Progenitor cell of endocrine pancreas (in vitro differentiated cells): Measurements from ENCODE around the gene GRIK3. TPM values are rescaled to one million over a fixed set of nuclear protein-coding genes. Genes with fewer than 3 reads are reported as not detected.

Experiments
- DNase-seq: peaks from one replicate; pipeline ENCODE4 v3.0.0; 2021; ENCODE audit warnings: low spot score; ENCODE audit not compliant: unreplicated experiment
- H3K27ac Mint-ChIP-seq: 2 replicates; pipeline ENCODE4 v1.8.0; 2021; ENCODE audit warnings: mild to moderate bottlenecking, moderate library complexity, mixed read lengths
- H3K27me3 Mint-ChIP-seq: 2 replicates; pipeline ENCODE4 v1.8.0; 2021; ENCODE audit warnings: mixed read lengths
- H3K36me3 Mint-ChIP-seq: 2 replicates; pipeline ENCODE4 v1.8.0; 2022; ENCODE audit warnings: mixed read lengths; ENCODE audit not compliant: insufficient read depth
- H3K4me1 Mint-ChIP-seq: 2 replicates; pipeline ENCODE4 v1.8.0; 2021; ENCODE audit warnings: low read depth, mixed read lengths
- H3K4me3 Mint-ChIP-seq: 2 replicates; pipeline ENCODE4 v1.8.0; 2021; ENCODE audit warnings: low read depth, mild to moderate bottlenecking, moderate library complexity, mixed read lengths
- H3K9me3 Mint-ChIP-seq: 2 replicates; pipeline ENCODE4 v1.8.0; 2021; ENCODE audit warnings: low read depth, mixed read lengths
- total RNA-seq: library from RNA; stranded (reverse); gene quantifications from 2 replicates; pipeline ENCODE4 v1.2.1, GENCODE V29; 2021
- TF ChIP-seq, protein P1 (sequence below): fragments of 200-600 bp; sonication (generic); IDR thresholded peaks from one replicate; pipeline ENCODE4 v1.5.0; 2021; ENCODE audit warnings: antibody characterized with exemption, mild to moderate bottlenecking; ENCODE audit not compliant: unreplicated experiment

The GRIK3 gene
- total RNA-seq, 1 donor from 2014 or later = 0.41 TPM

DNA sequence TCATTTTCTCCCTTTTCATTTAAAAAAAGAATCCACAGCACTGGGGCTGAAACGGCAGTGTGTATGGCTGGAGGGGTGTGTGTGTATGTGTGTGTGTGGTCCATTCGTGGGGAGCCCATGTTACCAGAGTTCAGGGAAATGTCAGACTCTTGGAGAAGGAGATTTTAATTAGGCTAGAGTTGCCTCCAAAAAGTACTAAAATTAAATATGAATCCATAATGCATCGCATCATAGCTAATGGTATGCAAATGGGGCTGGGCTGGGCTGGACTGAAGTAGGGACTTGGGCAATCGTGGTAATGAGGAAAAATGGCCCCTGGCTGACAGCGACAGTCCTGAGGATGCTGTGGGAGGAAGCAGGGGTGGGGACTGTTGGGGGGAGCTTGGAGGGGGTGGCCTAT lies 24.8 kb downstream of the GRIK3 start:
- TF ChIP-seq, protein P1, sequence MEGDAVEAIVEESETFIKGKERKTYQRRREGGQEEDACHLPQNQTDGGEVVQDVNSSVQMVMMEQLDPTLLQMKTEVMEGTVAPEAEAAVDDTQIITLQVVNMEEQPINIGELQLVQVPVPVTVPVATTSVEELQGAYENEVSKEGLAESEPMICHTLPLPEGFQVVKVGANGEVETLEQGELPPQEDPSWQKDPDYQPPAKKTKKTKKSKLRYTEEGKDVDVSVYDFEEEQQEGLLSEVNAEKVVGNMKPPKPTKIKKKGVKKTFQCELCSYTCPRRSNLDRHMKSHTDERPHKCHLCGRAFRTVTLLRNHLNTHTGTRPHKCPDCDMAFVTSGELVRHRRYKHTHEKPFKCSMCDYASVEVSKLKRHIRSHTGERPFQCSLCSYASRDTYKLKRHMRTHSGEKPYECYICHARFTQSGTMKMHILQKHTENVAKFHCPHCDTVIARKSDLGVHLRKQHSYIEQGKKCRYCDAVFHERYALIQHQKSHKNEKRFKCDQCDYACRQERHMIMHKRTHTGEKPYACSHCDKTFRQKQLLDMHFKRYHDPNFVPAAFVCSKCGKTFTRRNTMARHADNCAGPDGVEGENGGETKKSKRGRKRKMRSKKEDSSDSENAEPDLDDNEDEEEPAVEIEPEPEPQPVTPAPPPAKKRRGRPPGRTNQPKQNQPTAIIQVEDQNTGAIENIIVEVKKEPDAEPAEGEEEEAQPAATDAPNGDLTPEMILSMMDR = no peak
- H3K27ac Mint-ChIP-seq = no peak overlapping the region
- no peak for DNase-seq
- H3K9me3 Mint-ChIP-seq = no peaks in the 10 kb centered on the region
- H3K4me1 Mint-ChIP-seq = no peaks in the 10 kb centered on the region
- H3K27me3 Mint-ChIP-seq = peaks cover 29% of the 10 kb centered on the region
- H3K4me3 Mint-ChIP-seq = no peak overlapping the region
- no peaks in the 10 kb centered on the region for H3K36me3 Mint-ChIP-seq

DNA sequence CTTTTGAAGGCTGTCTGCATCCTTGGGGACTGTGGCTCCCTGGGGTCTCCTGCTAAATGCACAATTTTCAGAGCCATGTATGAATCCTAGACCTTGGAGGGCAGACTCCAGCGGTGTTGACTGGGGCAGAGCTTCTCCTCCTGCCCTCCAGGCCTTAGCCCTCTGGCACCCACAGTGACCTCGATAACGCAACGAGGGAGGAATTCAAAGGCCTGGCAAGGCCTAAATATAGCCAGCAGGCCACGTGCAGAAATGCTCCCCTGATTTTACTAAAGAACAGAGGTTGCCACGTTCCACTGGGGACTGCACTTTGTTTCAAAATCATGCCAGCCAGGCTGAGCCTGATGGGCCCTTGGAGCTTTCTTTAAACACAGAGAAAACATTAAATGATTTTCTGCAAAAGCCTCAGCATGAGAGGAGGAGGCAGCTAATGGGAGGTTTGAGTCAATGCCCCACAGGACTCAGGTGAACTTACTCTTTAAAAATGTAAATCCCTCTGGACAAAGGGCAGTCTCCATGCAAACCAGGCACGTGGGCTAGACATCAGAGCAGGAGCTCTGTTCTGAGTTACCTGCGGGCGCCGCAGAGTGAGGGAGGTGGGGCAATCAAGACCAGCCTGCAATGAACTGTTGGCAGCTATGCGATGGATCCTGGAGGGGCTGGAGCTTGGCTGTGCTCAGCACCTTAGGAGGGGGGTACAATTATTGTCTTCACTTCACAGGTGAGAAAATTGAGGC lies 28.0 kb downstream of the GRIK3 start:
- Mint-ChIP-seq H3K36me3 (no peaks in the 10 kb centered on the region), H3K27ac (no peak overlapping the region), H3K4me3 (no peak overlapping the region), H3K4me1 (no peaks in the 10 kb centered on the region), H3K9me3 (no peaks in the 10 kb centered on the region), H3K27me3 (peaks cover 34% of the 10 kb centered on the region)
- DNase-seq = no peak
- TF ChIP-seq, protein P1 = no peak

GRCh38 chr1:37002898-37003297 lies 31.4 kb downstream of the GRIK3 start:
- Mint-ChIP-seq H3K9me3 (no peaks in the 10 kb centered on the region), H3K27ac (no peak overlapping the region), H3K4me1 (no peaks in the 10 kb centered on the region), H3K36me3 (no peaks in the 10 kb centered on the region), H3K27me3 (peaks cover 39% of the 10 kb centered on the region), H3K4me3 (no peak overlapping the region)
- no peak for DNase-seq
- TF ChIP-seq, protein P1 = no peak

DNA sequence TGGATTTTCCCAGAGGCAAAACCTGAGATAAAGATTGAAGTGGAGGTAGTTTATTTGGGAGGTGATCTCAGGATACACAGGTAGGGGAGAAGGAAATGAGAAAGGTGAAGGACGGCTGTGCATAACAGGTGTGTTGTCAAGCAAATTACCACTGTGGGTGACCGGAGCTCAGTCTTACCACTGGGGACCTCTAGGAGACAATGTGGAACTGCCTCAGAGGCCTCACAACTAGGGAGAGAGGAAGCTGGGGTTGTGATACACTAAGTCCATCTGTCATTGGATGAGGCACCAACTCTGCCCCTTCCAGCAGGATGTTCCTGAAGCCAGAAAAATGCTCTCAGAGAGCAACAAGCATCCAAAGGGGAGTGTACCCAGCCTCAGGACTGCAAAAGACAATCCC lies 32.6 kb downstream of the GRIK3 start:
- Mint-ChIP-seq H3K4me1 (no peaks in the 10 kb centered on the region), H3K27ac (no peak overlapping the region), H3K9me3 (no peaks in the 10 kb centered on the region), H3K36me3 (no peaks in the 10 kb centered on the region), H3K27me3 (peaks cover 28% of the 10 kb centered on the region), H3K4me3 (no peak overlapping the region)
- DNase-seq = no peak
- TF ChIP-seq, protein P1 = no peak

DNA sequence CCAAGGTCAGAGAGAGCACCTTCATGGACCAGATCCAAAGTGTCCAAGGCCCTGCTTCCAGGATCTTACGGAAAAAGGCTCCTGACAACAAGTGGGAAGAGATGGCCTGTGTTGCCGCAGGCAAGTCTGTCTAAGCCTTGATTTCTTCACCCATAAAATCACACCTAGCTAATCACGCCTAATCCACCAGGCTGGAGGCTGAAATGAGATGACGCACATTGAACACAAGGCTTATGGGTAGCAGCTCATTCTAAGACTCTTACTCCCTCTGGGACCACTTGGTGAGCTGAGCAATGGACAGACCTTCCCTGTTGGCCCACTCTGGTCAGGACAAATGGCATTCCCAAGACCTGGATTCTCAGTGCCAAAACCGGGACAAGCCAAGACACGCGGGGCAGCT lies 38.2 kb downstream of the GRIK3 start:
- Mint-ChIP-seq H3K36me3 (no peaks in the 10 kb centered on the region), H3K9me3 (no peaks in the 10 kb centered on the region), H3K27ac (no peak overlapping the region), H3K27me3 (peaks cover 14% of the 10 kb centered on the region), H3K4me1 (no peaks in the 10 kb centered on the region), H3K4me3 (no peak overlapping the region)
- TF ChIP-seq, protein P1 = no peak
- DNase-seq = no peak
